GM12873 (cell line): ENCODE results near the gene PDZD2.

Experiments
- CTCF ChIP-seq: IDR thresholded peaks from 2 replicates; pipeline ENCODE4 v1.5.1; 2012; ENCODE audit warnings: low read depth, mild to moderate bottlenecking, moderate library complexity, low read length, control low read depth; ENCODE audit not compliant: insufficient read depth; ENCODE audit errors: missing control alignments

The PDZD2 gene

GRCh38 chr5:31966936-31967335 lies 328.0 kb downstream of the PDZD2 start:
- TF ChIP-seq CTCF, result no peak

GRCh38 chr5:31967461-31967860 lies 328.5 kb downstream of the PDZD2 start:
- TF ChIP-seq CTCF, result no peak

- no peak for TF ChIP-seq CTCF
Observed at GRCh38 chr5:31972558-31972957, 333.6 kb downstream of the PDZD2 start.

GRCh38 chr5:31976169-31976568 lies 337.2 kb downstream of the PDZD2 start:
- no peak for TF ChIP-seq CTCF

- no peak for TF ChIP-seq CTCF
Observed at GRCh38 chr5:31981361-31981945, 342.5 kb downstream of the PDZD2 start.

GRCh38 chr5:31982027-31982426 lies 343.1 kb downstream of the PDZD2 start:
- no peak for TF ChIP-seq CTCF

- TF ChIP-seq CTCF, result no peak
Observed at GRCh38 chr5:31982621-31983020, 343.7 kb downstream of the PDZD2 start.
